NCI-H2171 (cell line): ENCODE results near the gene MYH15.

Experiments used
- DNase-seq: peaks from one replicate; lab custom pipeline; 2025; lab: John Stamatoyannopoulos, UW

The MYH15 gene

GRCh38 chr3:108471426-108471825, 39.0 kb downstream of the MYH15 start:
- DNase-seq: no peak

GRCh38 chr3:108469126-108469525, 41.3 kb downstream of the MYH15 start:
- DNase-seq: no peak

- DNase-seq: no peak
Observed at GRCh38 chr3:108468577-108468976, 41.8 kb downstream of the MYH15 start.

GRCh38 chr3:108462899-108463298, 47.5 kb downstream of the MYH15 start:
- no peak for DNase-seq

GRCh38 chr3:108461661-108462111, 48.7 kb downstream of the MYH15 start:
- DNase-seq: no peak

GRCh38 chr3:108459225-108459624, 51.2 kb downstream of the MYH15 start:
- DNase-seq: no peak

GRCh38 chr3:108455212-108455705, 55.1 kb downstream of the MYH15 start:
- no peak for DNase-seq

- DNase-seq: no peak
Observed at GRCh38 chr3:108453565-108453964, 56.8 kb downstream of the MYH15 start.

GRCh38 chr3:108450444-108450843, 60.0 kb downstream of the MYH15 start:
- DNase-seq: no peak

- no peak for DNase-seq
Observed at GRCh38 chr3:108448593-108448992, 61.8 kb downstream of the MYH15 start.

GRCh38 chr3:108447096-108447847, 63.1 kb downstream of the MYH15 start:
- DNase-seq: no peak

- no peak for DNase-seq
Observed at GRCh38 chr3:108442281-108442680, 68.1 kb downstream of the MYH15 start.

GRCh38 chr3:108441518-108441917, 68.9 kb downstream of the MYH15 start:
- DNase-seq: no peak

GRCh38 chr3:108441071-108441507, 69.3 kb downstream of the MYH15 start:
- DNase-seq: no peak

- DNase-seq: no peak
Observed at GRCh38 chr3:108438542-108438941, 71.9 kb downstream of the MYH15 start.

GRCh38 chr3:108437439-108437838, 73.0 kb downstream of the MYH15 start:
- DNase-seq: peak; percentile 77

- no peak for DNase-seq
Observed at GRCh38 chr3:108433928-108434327, 76.5 kb downstream of the MYH15 start.

GRCh38 chr3:108432431-108432830, 78.0 kb downstream of the MYH15 start:
- DNase-seq: no peak

GRCh38 chr3:108430540-108430939, 79.9 kb downstream of the MYH15 start:
- no peak for DNase-seq

- no peak for DNase-seq
Observed at GRCh38 chr3:108428586-108428985, 81.8 kb downstream of the MYH15 start.

- no peak for DNase-seq
Observed at GRCh38 chr3:108420926-108421325, 89.5 kb downstream of the MYH15 start.

GRCh38 chr3:108416111-108416869, 94.1 kb downstream of the MYH15 start:
- no peak for DNase-seq

- no peak for DNase-seq
Observed at GRCh38 chr3:108415661-108416060, 94.7 kb downstream of the MYH15 start.
